ENCODE data around the gene KIF14. TPM values are rescaled to one million over a fixed set of nuclear protein-coding genes. Genes with fewer than 3 reads are reported as not detected.

The KIF14 gene
- total and polyA plus RNA-seq, 2 of the 8 experiments (the other 6 are each of a cell fraction or from before 2014, with no cell fraction given), result 2.6 to 23.3 TPM

DNA sequence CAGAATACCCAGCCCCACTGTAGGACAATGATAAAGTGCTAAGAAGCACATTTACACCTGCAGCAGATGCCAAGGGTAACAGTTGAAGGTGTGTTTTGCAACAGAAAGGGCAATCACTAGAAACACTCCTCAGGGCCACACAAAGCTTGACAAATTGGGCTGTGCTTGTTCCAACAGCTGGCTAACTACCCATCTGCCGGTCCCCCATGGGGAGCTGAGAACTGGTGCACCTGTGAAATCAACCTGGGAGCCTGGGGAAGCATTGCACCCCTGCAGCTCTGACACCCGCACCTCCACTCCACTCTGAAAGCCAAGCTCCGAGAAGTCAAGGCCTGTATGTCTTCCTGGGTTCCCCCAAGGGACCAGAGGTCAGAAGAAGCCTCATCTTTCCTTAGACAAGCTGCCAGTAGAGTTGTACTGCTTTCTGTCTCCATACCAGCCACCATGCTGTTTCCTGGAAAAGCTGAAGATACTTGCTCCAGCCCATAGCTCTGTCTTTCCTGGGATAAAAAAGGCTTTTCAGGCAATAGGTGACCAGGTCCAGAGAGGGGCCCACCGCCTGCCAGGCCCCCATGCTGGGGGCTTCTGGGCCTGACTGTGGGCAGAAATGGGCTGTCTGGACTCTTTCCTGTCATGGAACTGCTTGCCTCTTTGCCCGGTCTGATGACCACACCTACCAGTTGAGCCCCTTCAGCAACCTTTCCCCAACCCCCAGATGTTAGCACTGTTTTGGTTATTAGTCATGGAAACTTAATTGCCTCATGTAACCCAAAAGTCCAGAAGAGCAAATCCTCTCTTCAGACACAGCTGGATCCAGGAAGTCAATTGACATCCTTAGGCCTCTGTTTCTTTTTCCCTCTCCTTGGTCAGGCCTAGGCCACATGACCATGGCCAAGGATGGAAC is 93.6 kb downstream of the KIF14 start:
- no peak overlapping the region for H3K23ac ChIP-seq (ENCODE audit: insufficient read length)
- POLR2A ChIA-PET (ENCODE audit: partially characterized antibody), result no interaction called here
- no peak overlapping the region for H3K56ac ChIP-seq (replicated peaks; ENCODE audit: insufficient read length, low read depth, low read length)
- no peak overlapping the region for H3K18ac ChIP-seq (ENCODE audit: extremely low read depth, low read length)
- no peak for TF ChIP-seq SUZ12 (IDR thresholded peaks at IDR 0.05; ENCODE audit: low read length)
- no peak for TF ChIP-seq YY1 (IDR thresholded peaks at IDR 0.05; ENCODE audit: low read depth, low read length)
- TF ChIP-seq, protein P1, sequence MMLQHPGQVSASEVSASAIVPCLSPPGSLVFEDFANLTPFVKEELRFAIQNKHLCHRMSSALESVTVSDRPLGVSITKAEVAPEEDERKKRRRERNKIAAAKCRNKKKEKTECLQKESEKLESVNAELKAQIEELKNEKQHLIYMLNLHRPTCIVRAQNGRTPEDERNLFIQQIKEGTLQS (IDR thresholded peaks at IDR 0.05; ENCODE audit: insufficient read depth, low read depth, low read length), result no peak
- TF ChIP-seq HDAC2 (IDR thresholded peaks at IDR 0.05; ENCODE audit: borderline replicate concordance in 1 of 2, low read depth in 2 of 2, low read length in 2 of 2), result no peak
- no peak for TF ChIP-seq EGR1 (IDR thresholded peaks at IDR 0.05; ENCODE audit: borderline replicate concordance, low read depth, low read length)
- no peak for TF ChIP-seq BCL11A (IDR thresholded peaks at IDR 0.05; ENCODE audit: low read depth in 2 of 2, low read length in 2 of 2)
- TF ChIP-seq KDM5A (IDR thresholded peaks at IDR 0.05; ENCODE audit: low read length), result no peak
- TF ChIP-seq ZNF274 (IDR thresholded peaks at IDR 0.05; ENCODE audit: borderline replicate concordance, extremely low read depth, low read length), result no peak
- no peaks in the 10 kb centered on the region for H3K79me2 ChIP-seq (ENCODE audit: control insufficient read depth in 1 of 2, insufficient read depth in 2 of 2, low read length in 2 of 2)
- no peak overlapping the region for H4K8ac ChIP-seq (ENCODE audit: extremely low read depth, insufficient read depth, low read length)
- H3K27me3 ChIP-seq (replicated peaks in 1 of 4; ENCODE audit: control insufficient read depth in 3 of 4, extremely low read depth in 1 of 4, insufficient read depth in 3 of 4, low read length in 3 of 4), result no peaks in the 10 kb centered on the region
- no peak overlapping the region for H2BK20ac ChIP-seq (ENCODE audit: low read length)
- H3K4me2 ChIP-seq (ENCODE audit: insufficient read depth in 1 of 2, low read depth in 2 of 2, low read length in 2 of 2), result no peak overlapping the region
- H4K91ac ChIP-seq (replicated peaks; ENCODE audit: insufficient read length, low read length), result no peak overlapping the region
- H4K5ac ChIP-seq (ENCODE audit: insufficient read length, low read depth, low read length), result no peak overlapping the region
- 99% methylated on average over 5 of the region's 5 CpGs; no CpG with 5 or more reads in 1 of the 2 experiments for WGBS, 2 experiments (ENCODE audit: extremely low coverage in 1 of 2, insufficient coverage in 1 of 2, insufficient read length in 1 of 2, insufficient replicate concordance in 2 of 2, low coverage in 1 of 2, low lambda C conversion rate in 2 of 2, missing lambda C conversion rate in 1 of 2)
- no peak for DNase-seq (ENCODE audit: low read depth in 1 of 2, low spot score in 2 of 2)
- peaks cover 0 to 5% (median 3%) of the 10 kb centered on the region in 4 experiments; a peak in 3 of 7 replicates for H3K4me1 ChIP-seq (replicated peaks in 1 of 4; ENCODE audit: control insufficient read depth in 3 of 4, insufficient read depth in 4 of 4, low read length in 3 of 4)
- H3K27ac ChIP-seq (ENCODE audit: low read depth, low read length), result no peak overlapping the region
- no peak overlapping the region for H2AFZ ChIP-seq (ENCODE audit: low read length)
- H3K36me3 ChIP-seq (ENCODE audit: control insufficient read depth in 2 of 4, insufficient read depth in 4 of 4, low read length in 3 of 4), result no peaks in the 10 kb centered on the region
- no peak overlapping the region for H3K14ac ChIP-seq (ENCODE audit: insufficient read length)
- no peak overlapping the region for H2BK12ac ChIP-seq (ENCODE audit: low read depth, low read length)
- CTCF ChIA-PET (ENCODE audit: partially characterized antibody), result interaction anchor here (0.6 to 3.3 kb wide), 7 partner anchors 10 to 346 kb away, joined by 3 to 23 read pairs (median 6); no protein-coding TSS in a partner anchor
- H2AK5ac ChIP-seq (ENCODE audit: low read depth, low read length), result no peak overlapping the region
- no peak overlapping the region for H2BK5ac ChIP-seq (ENCODE audit: low read depth, low read length)
- H3K4ac ChIP-seq (replicated peaks; ENCODE audit: insufficient read length, low read depth, low read length), result no peak overlapping the region
- H3K9me3 ChIP-seq (ENCODE audit: insufficient read depth in 2 of 2, low read depth in 1 of 2, low read length in 1 of 2), result no peaks in the 10 kb centered on the region
- no peaks in the 10 kb centered on the region for H3K79me1 ChIP-seq (ENCODE audit: low read depth, low read length)
- H2BK15ac ChIP-seq (ENCODE audit: low read length), result no peak overlapping the region
- no peak overlapping the region for H3K9ac ChIP-seq (replicated peaks in 1 of 4; ENCODE audit: extremely low read depth in 1 of 4, low read depth in 3 of 4, low read length in 3 of 4)
- H3K23me2 ChIP-seq (ENCODE audit: low read depth, low read length), result no peaks in the 10 kb centered on the region
- no peaks in the 10 kb centered on the region for H4K20me1 ChIP-seq (replicated peaks in 1 of 2; ENCODE audit: control insufficient read depth in 1 of 2, insufficient read depth in 2 of 2, low read length in 2 of 2)
- FAIRE-seq, result no peak
- no peak overlapping the region for H3K4me3 ChIP-seq (ENCODE audit: extremely low read depth in 1 of 4, insufficient read depth in 2 of 4, low read depth in 3 of 4, low read length in 4 of 4)
- H2BK120ac ChIP-seq (replicated peaks; ENCODE audit: low read depth, low read length), result no peak overlapping the region

Data from H1 (cell line).